Adrenal gland (tissue), 12 donors: Measurements from ENCODE around the gene EHD4. TPM values are rescaled to one million over a fixed set of nuclear protein-coding genes. Genes with fewer than 3 reads are reported as not detected.

Experiments
- DNase-seq, 7 donors: peaks; one replicate each; pipeline ENCODE4 v3.0.0-alpha.2; 2019 to 2020
- H3K27ac ChIP-seq, 5 donors: fragments of 200-600 bp; sonication (generic) in 4 of 5; 1 replicate in 3 of 5; 2 replicates in 2 of 5; pipeline versions ENCODE4 v1.5.1 to v1.8.0; 2016 to 2020; ENCODE audit warnings: mild to moderate bottlenecking in 1 of 5
- H3K27me3 ChIP-seq: fragments of 200-600 bp; 2 replicates; pipeline ENCODE4 v1.8.0; 2021
- H3K36me3 ChIP-seq, 2 donors: fragments of 200-600 bp; replicated peaks in 1 of 2; 1 replicate in 1 of 2; 2 replicates in 1 of 2; pipeline versions ENCODE4 v1.5.1 to v1.8.0; 2018 to 2022
- H3K4me1 ChIP-seq, 2 donors: fragments of 200-600 bp; replicated peaks in 1 of 2; 1 replicate in 1 of 2; 2 replicates in 1 of 2; pipeline versions ENCODE4 v1.5.1 to v1.8.0; 2018 to 2021
- H3K4me3 ChIP-seq, 4 donors: fragments of 200-600 bp; sonication (generic) in 3 of 4; one replicate each; pipeline ENCODE4 v1.5.1; 2016 to 2018
- H3K9me3 ChIP-seq, 3 donors: fragments of 200-600 bp; sonication (generic) in 1 of 3; replicated peaks in 1 of 3; 1 replicate in 2 of 3; 2 replicates in 1 of 3; pipeline versions ENCODE4 v1.5.1 to v1.8.0; 2016 to 2021
- POLR2A ChIP-seq, 2 donors: fragments of 450-650 bp; IDR thresholded peaks; one replicate each; pipeline ENCODE4 v1.6.1; 2017; ENCODE audit warnings: antibody characterized with exemption in 2 of 2, mild to moderate bottlenecking in 2 of 2, moderate library complexity in 1 of 2
- WGBS, 4 donors: extraction: QIAGEN DNeasy Blood & Tissue Kit in 2 of 4; methylation state at CpG; one replicate each; pipeline versions ENCODE4 v1.1.5 to v1.1.7; 2013 to 2017; 5-methylcytosine and 5-hydroxymethylcytosine counted together
- intact Hi-C, 2 donors: fragments of 100-400 bp; cut with DNase I; formaldehyde crosslinking; loops; one replicate each; pipeline versions ENCODE4 v1.14.1 to v1.15.0; 2022 to 2023
- polyA plus RNA-seq, 3 donors: library from polyadenylated mRNA; stranded (reverse); fragments of 200-250 nt in 2 of 3; fragments of 350-450 nt in 1 of 3; fragmentation: Illumina TruSeq in 1 of 3; extraction: RNeasy Lipid Tissue Mini Kit (QIAGEN cat#74804) in 1 of 3; gene quantifications; one replicate each; pipeline ENCODE4 v1.2.3, GENCODE V29; 2013 to 2014
- total RNA-seq, 9 donors: library from RNA; depleted of rRNA in 4 of 9; stranded (reverse); fragments of >200 nt in 4 of 9; fragments of 120-200 nt in 1 of 9; fragmentation: NEBNext Ultra II Directional in 1 of 9; extraction: Animal tissue kit (Norgen Biotek cat#: 25700) in 1 of 9; gene quantifications; one replicate each; pipeline versions ENCODE4 v1.1.0 to v1.2.4, GENCODE V29; 2013 to 2023
- TF ChIP-seq, protein P1 (sequence below), 6 experiments: fragments of 450-650 bp in 4 of 6; fragments of 200-600 bp in 2 of 6; sonication (generic) in 1 of 6; IDR thresholded peaks; 1 replicate in 5 of 6; 2 replicates in 1 of 6; pipeline versions ENCODE4 v1.5.1 to v1.8.0; 2016 to 2021; ENCODE audit warnings: antibody characterized with exemption in 6 of 6, mild to moderate bottlenecking in 2 of 6, moderate library complexity in 1 of 6
- donor health status: healthy with polysubstance abuse.
- donor health status: Bipolar disorder and iron deficiency.
- donor health status: DM: yes; HTN: yes; CAD: no.
- donor health status: DM: no; HTN: no; CAD: no.
- donor health status: DM: no; HTN: no; CAD: no.
- donor health status: DM: yes; HTN: yes; CAD: no.

The EHD4 gene
- total and polyA plus RNA-seq, 12 donors = 2.0 to 17.0 (median 11.5) TPM

DNA sequence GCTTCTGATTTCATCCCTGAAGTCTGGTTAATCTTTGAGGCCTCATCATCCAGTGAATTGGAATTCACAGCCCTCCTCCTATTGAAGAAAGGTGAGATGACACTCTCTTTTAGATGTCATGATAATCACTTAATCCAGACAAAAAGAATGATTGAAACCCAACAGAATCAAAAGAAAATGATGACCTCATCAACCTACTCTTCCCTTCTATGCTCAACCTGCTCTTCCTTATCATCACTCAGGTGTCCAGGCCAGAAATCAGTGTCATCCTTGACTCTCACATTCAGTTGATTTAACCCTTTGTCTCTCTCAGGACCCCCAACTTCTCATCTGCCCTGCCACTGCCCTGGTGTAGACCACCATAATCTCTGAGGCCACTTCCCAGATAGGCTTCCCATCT, 36.7 kb upstream of the EHD4 start:
- H3K4me3 ChIP-seq = no peak overlapping the region
- no peaks in the 10 kb centered on the region for H3K27me3 ChIP-seq
- H3K36me3 ChIP-seq = no peaks in the 10 kb centered on the region
- H3K27ac ChIP-seq = no peak overlapping the region
- intact Hi-C loops = no loop called here
- H3K9me3 ChIP-seq = no peaks in the 10 kb centered on the region
- TF ChIP-seq, protein P1, sequence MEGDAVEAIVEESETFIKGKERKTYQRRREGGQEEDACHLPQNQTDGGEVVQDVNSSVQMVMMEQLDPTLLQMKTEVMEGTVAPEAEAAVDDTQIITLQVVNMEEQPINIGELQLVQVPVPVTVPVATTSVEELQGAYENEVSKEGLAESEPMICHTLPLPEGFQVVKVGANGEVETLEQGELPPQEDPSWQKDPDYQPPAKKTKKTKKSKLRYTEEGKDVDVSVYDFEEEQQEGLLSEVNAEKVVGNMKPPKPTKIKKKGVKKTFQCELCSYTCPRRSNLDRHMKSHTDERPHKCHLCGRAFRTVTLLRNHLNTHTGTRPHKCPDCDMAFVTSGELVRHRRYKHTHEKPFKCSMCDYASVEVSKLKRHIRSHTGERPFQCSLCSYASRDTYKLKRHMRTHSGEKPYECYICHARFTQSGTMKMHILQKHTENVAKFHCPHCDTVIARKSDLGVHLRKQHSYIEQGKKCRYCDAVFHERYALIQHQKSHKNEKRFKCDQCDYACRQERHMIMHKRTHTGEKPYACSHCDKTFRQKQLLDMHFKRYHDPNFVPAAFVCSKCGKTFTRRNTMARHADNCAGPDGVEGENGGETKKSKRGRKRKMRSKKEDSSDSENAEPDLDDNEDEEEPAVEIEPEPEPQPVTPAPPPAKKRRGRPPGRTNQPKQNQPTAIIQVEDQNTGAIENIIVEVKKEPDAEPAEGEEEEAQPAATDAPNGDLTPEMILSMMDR (IDR thresholded peaks at IDR 0.05) = no peak
- TF ChIP-seq POLR2A (IDR thresholded peaks at IDR 0.05) = no peak
- DNase-seq = no peak
- H3K4me1 ChIP-seq = no peaks in the 10 kb centered on the region

DNA sequence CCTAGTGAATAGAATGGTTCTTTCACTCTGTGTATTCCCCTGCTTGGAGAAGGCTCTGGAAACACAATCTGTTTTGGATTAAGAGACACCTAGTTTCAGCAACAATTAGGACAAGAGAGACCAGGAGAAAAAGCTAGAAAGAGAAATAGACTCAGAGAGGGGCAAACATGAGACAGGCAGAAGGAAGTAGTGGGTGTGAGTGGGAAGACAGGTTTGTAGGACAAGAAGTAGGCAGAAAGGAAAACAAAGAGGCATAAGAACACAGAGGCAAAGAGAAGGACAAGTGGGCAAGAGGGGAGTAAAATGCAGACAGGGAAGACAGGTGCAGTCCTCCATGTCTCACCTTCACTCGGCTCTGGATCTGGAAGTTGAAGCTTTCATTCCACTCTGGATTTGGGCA, 35.0 kb upstream of the EHD4 start:
- Histone ChIP-seq H3K4me1 (no peaks in the 10 kb centered on the region), H3K36me3 (no peaks in the 10 kb centered on the region), H3K4me3 (no peak overlapping the region), H3K9me3 (no peaks in the 10 kb centered on the region), H3K27ac (no peak overlapping the region), H3K27me3 (no peaks in the 10 kb centered on the region)
- TF ChIP-seq, protein P1 (IDR thresholded peaks at IDR 0.05) = no peak
- no peak for TF ChIP-seq POLR2A (IDR thresholded peaks at IDR 0.05)
- intact Hi-C loops = no loop called here
- DNase-seq = no peak
- WGBS, 4 donors = 78 to 90% (median 82%) methylated on average over 1 of the region's 1 CpG

- DNase-seq = no peak
- Histone ChIP-seq H3K4me3 (no peak overlapping the region), H3K4me1 (no peaks in the 10 kb centered on the region), H3K36me3 (no peaks in the 10 kb centered on the region), H3K27ac (no peak overlapping the region), H3K9me3 (no peaks in the 10 kb centered on the region), H3K27me3 (no peaks in the 10 kb centered on the region)
- TF ChIP-seq, protein P1 (IDR thresholded peaks at IDR 0.05) = no peak
- TF ChIP-seq POLR2A (IDR thresholded peaks at IDR 0.05) = no peak
- 78 to 87% (median 85%) methylated on average over 4 to 6 of the region's 6 CpGs for WGBS, 4 donors
- intact Hi-C loops = no loop called here
Observed at GRCh38 chr15:42002333-42002732, 30.0 kb upstream of the EHD4 start.

GRCh38 chr15:42001236-42001635, 28.9 kb upstream of the EHD4 start:
- Histone ChIP-seq H3K27ac (no peak overlapping the region), H3K27me3 (no peaks in the 10 kb centered on the region), H3K4me3 (no peak overlapping the region), H3K9me3 (no peaks in the 10 kb centered on the region), H3K4me1 (no peaks in the 10 kb centered on the region), H3K36me3 (no peaks in the 10 kb centered on the region)
- intact Hi-C loops = no loop called here
- TF ChIP-seq, protein P1 (IDR thresholded peaks at IDR 0.05) = no peak
- no peak for TF ChIP-seq POLR2A (IDR thresholded peaks at IDR 0.05)
- no peak for DNase-seq
- WGBS, 4 donors = 66 to 81% (median 71%) methylated on average over 4 of the region's 4 CpGs
